KG1 (cell line): ENCODE data around the gene CAMKMT.
"Not testable (repeated sequence)": the region's sequence is repeated elsewhere in the genome, so short reads cannot be mapped to it uniquely, and the experiment has no call there.

Source experiments
- DNase-seq: peaks from one replicate; lab custom pipeline; 2025; lab: John Stamatoyannopoulos, UW

CAMKMT gene

DNA sequence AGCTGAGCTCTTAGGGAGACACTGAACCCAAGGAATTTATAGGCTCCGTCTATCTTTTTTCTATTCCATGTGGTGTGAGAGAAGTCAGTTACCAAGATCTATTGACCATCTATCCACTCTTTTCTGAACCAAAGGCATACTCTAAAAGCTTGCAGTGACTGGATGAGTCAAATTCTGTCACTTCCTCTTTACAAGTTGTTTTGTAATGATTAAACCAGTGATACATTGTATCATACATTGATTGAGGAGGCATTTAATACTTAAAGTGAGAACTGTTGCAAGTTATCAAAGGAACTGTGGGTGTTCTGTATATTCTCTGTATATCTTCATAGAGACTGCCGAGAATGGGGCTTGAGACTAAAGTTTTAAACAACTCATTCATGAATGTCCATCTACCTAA, 188.8 kb downstream of the CAMKMT start:
- no peak for DNase-seq

DNA sequence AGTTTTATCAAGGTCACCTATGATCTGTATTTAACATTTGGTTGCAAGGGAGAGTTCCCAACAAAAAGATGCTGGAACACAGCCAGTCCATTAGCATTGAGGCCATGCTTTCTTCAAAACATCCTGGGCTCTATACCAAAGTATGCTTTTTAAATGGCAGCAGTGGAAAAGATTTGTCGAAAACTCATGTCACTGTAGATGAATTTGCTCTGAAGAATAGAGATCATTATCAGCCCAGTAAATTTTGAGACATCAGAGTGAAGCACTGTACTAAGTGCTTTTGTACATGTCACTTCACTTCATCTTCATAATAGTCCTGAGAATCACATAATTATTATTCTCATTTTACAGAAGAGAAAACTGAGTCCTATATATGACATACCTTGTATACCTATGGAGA, 189.8 kb downstream of the CAMKMT start:
- no peak for DNase-seq

DNA sequence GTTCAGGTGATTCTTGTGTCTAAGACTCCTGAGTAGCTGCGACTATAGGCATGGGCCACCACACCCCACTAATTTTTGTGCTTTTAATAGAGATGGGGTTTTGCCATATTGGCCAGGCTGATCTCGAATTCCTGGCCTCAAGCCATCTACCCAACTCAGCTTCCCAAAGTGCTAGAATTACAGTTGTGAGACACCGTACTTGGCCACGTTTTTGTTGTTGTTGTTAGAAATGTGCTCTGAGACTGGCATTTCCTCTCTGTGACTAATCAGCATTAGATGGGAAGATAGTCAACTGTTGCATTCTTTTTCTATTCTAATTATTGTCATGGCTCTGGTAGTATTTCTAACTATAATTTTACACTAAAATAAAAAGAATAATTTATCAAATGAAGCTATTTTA, 191.7 kb downstream of the CAMKMT start:
- DNase-seq, result no peak

DNA sequence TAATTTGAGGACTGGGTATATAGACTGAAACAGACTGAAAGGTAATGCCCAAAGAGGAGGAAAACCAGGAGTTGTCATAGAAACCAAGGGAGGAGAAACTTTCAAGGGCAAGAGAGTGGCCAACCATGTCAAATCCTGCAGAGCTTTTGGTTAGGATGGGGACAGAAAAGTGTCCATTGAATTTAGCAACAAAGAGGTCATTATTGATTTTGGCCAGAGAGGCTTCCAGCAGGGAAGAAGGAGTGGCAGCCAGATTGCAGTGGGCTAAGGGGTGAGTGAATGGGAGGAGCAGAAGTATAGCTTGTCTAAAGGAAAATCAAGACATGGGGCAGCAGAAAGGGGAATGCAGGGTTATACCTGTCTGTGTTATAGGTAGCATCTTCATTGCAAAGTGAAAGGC, 194.0 kb downstream of the CAMKMT start:
- no peak for DNase-seq

DNA sequence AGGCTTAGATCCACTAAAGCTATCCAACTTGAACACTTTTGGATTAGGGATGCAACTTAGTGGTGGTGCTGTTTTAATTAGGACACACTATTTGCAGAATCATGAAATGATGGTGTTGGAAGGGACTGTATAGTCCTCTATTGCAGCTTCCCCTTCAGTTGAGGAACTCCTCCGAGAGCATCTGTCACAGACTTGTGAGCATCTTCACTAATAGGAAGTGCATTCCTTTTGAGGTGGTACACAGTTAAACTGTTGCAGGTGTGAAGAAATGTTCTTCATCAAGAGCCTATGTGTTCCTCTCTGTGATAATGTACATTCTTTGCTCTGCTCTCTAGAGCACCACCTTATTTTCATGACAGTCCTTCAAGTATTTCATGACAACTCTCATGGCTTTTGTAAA, 197.4 kb downstream of the CAMKMT start:
- DNase-seq, result no peak

DNA sequence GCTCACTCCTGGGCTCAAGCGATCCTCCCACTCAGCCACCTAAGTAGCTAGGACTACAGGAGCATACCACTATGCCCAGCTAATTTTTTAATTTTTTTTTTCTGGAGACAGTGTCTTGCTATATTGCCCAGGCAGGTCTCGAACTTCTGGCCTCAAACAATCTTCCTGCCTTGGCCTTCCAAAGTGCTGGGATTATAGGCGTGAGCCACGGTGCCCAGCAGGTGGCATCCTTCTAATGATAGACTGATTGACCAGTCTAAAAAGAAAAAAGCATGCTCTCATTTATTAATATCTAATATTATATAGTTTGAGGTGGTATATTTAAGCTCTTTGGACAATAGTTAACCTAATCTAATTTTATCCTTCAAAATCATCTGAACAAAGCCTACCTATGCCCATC, 198.6 kb downstream of the CAMKMT start:
- no peak for DNase-seq

DNA sequence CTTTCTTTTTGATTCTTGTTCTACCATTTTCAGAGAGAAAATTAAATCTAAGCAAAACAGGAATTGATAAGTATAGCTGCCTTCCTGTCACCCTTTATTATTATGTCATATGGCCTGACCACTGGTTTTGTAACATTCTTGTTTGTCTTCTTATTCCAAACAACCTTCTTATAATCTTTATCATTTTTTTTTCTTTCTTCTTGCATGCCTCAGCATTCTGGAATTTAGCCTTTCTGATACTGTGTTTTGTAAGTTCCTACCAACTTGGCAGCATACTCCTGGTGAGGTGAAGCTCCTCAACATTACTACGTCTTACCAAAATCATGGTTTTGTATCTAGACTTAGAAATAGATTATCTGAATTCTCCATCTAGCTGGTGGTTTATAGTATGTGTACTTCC, 199.2 kb downstream of the CAMKMT start:
- DNase-seq, result no peak

DNA sequence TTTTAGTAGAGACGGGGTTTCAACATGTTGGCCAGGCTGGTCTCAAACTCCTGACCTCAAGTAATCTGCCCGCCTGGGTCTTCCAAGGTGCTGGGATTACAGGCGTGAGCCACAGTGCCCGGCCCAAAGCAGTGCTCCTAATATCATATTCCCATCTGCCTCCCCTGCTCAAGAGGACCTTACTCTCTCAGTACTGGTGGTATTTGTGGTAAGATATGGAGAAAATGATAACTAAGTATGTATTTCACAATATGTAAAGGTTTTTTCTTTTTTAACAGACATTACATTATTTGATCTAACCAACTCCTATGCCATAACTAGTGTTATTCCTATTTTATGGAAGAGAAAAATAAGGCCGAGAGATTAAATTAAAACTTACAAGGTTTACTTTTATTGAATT, 201.0 kb downstream of the CAMKMT start:
- no peak for DNase-seq

DNA sequence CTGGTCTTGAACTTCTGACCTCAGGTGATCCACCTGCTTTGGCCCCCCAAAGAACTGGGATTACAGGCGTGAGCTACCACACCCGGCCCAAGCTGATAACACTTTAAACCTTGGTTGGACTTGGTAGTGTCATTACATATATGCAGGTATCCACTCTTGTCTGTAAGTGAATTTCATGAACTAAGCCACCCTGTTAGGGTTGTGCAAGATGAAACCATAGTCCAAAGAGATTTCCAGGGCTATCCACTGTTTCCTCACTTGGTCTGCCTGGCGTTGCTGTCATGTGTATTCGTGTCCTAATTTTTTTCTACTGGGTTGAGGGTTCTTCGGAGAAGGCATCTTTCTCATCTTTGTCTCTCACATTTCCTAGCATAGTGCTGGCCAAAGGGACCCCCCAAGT, 203.0 kb downstream of the CAMKMT start:
- DNase-seq, result no peak

DNA sequence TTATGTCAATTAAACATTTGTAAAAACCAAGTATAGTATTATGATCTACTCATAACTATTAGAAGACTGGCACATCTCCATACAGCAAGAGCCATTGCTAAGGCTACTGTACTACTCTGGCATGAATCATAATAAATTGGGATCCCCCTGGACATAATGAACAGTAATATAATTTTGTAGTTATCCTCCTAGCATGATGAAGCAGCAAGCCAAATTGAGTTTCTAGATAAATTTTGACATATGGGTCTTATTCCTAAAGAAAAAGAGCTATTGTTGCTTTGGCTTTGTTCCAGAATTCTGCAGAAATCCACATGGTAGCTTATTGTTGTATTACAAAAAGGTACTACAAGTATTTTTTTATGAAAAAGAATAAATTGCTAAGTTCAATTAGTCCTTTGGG, 204.3 kb downstream of the CAMKMT start:
- DNase-seq, result no peak

DNA sequence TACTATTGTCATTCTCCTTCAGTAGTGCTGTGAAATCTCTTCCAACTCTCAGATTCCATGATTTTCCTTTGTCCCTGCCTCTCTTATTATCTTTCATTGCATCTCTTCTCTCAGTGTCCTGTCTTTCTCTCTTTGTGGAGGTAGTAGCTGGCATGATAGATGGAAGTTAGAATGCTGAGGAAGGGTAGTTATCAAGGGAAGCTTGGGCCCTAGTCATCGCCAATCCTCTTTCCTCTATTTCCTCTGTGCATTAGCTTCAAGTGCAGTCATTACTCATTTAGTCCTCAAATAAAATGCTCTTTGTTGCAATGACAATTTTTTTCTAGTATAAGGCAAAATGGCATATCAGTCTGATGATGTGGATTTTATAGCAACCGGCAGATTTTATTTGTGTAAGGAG, 207.7 kb downstream of the CAMKMT start:
- no peak for DNase-seq

DNA sequence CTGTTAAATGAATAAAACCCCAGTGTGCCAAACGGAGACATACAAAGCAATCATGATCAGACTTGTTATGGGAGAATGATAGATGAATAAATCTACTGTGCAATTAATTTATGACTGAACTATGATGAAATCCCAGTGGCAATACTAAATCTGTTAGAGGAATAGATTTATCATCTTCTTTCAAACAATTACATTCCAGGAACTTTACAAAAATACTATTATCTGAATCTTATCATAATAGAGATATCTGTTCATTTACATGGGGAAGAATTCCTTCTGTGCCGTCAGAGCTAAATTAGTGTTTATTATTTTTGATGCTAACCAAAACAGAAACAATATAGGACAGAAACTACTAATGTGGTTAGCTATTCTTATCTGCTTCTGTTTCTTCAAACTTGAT, 208.5 kb downstream of the CAMKMT start:
- no peak for DNase-seq

DNA sequence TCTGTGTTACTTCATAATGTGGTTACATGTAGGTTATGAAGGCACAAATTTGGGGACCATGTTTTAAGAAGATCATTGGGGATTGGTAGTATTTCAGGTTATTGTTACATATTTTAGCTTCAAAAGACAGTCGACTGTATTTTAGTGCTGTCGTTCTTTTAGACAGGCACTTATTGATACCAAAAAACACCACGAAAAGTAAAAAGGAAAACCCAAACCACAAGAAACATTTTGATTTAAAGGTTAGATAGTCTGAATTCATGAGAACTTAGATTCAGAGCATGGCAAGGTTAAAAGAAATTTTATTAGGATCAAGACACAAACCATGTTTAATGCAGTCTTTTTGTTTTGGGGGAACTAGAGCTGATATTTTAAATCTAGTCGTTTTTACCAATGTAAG, 209.0 kb downstream of the CAMKMT start:
- DNase-seq, result no peak

DNA sequence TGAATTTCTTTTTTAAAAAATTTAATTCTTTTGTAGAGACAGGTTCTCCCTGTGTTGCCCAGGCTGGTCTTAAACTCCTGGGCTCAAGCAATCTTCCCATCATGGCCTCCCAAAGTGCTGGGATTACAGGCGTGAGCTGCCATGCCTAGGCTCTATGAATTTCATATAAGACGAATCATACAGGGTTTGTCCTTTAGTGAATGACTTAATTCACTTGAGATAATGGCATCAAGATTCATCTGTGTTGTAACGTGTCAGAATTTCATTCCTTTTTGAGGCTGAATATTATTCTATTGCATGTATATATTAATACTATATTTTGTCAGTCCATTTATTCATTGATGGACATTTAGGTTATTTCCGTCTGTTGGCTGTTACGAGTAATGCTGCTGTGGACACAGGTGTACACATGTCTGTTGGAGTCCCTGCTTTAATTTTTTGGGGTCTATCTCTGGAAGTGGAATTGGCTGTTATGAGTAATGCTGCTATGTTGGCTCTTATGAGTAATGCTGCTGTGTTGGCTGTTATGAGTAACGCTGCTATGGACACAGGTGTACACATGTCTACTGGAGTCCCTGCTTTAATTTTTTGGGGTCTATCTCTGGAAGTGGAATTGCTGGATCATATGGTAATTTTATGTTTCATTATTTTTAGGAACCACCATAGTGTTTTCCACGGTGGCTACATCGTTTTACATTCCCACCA, 210.6 kb downstream of the CAMKMT start:
- no peak for DNase-seq

DNA sequence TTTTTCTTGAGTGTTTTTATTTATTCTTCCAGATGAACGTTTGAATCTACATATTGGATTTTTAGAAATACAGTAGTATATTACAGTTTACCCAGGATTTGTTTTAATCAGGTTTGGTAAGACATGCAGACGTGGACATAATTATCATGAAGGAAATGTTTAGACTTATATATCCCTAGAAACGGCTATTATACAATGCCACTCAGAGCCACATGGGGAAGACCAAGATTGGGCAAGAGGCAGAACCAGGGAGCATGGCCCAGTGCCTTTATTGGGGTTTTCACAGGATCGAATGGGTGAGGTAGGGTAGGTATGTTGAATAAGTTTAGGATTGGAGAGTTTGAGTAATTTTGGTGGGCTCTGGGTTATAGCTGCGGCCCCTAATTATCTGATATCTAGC, 212.2 kb downstream of the CAMKMT start:
- no peak for DNase-seq

DNA sequence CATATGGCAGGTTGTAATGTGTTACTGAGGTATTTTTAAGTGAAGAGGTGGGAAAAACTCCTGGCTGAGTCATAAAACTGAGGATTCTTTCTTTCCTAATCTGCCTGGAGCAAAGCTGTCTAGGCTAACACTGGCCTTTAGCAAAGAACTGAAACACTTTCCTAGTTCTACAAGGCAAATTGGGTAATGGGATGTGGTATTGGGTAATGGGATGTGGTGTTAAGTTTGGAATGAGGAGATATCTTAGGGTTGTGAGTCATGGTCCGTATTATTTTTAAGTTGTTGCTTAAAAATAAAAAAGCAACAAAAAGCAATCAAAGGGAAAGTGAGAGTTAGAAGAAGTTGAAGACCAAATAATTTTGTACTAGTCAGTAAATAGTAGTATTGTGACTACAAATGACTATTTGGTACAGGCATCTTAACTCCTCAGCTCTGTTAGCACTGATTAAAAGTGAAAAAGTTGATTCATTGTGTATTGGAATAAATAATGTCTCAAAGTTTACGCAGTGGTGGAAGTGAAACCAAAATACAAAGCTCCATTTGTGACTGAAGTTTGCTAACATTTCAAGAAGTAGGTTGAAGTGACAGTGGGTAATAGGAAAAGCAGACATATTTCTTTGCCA, 216.8 kb downstream of the CAMKMT start:
- DNase-seq, result no peak

DNA sequence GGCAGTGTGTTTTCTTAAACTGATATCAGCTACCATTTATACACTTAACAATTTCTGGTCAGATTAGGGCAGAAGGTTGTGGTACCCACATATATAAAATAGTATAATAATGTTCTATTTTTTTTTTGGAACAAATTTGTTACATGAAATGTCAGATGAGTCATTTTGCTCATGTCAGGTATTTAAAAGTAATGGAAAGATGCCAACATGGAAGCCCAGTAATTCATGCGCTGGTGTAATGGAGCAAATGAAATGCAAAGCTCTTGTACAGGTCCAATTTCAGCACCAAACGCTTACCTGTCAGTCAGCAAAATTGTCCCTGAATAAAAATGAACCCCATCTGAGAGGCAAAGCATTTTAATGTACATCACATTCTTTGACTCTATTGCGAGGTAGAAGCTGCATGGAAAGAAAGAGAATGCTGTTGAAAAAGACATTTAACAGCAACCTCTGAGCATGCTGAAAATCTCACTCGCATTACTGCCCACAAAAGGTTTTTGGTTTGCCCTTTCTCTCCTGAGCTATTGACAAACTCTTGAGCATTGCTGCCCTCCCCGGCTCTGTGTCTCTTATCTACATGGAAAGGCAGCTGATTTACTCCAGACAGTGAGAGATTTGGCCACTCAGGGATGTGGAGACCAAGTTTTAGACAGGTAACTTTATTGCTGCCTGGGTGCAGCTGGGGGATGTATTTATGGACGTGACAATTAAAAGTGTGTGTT, 217.5 kb downstream of the CAMKMT start:
- DNase-seq, result no peak

DNA sequence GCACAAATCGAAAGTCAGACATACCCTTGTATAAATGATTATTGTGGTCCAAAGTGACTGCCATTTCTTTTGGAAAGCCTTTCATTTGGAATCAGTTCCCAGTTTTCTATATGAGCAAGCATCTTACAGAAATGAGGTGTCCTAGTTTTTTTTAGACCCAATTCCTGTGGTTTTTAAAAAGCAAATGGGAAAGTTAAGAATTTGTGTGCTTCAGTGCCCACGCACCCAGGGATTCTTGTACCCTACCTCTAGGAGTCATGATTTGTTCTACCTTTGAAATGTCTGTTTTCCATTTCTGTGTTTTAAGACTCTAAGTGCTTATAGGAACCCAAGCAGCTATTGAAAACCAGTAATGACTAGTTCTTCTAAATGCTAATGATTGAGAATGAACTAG, 218.1 kb downstream of the CAMKMT start:
- no peak for DNase-seq

DNA sequence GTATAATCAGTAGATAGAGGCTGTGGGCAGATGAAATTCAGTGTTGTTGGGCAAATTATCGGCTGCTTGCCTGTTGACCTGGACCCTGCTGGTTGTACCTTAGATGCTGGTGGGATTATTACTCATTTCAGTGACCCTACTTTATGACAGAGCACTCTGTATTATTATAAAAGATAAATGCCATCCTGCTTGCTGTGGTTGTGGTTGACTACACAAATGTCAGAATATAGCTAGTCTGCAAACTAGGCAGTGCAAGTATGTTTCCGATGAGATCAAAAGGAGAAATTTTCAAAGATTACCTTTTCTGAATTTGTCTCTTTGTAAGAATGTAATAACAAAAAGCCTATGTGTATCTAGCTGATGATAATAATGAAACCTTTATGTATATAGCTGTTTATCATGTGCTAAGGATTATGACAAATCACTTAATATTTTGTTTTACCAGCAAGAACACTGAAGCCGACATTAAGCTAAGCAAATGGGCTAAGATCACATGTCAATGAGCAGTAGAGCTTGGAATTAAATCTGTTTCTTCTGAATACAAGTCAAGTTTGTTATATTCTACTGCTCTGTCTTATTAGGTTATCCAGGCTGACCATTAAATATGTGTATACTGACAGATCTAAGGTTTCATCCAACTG, 219.2 kb downstream of the CAMKMT start:
- no peak for DNase-seq

DNA sequence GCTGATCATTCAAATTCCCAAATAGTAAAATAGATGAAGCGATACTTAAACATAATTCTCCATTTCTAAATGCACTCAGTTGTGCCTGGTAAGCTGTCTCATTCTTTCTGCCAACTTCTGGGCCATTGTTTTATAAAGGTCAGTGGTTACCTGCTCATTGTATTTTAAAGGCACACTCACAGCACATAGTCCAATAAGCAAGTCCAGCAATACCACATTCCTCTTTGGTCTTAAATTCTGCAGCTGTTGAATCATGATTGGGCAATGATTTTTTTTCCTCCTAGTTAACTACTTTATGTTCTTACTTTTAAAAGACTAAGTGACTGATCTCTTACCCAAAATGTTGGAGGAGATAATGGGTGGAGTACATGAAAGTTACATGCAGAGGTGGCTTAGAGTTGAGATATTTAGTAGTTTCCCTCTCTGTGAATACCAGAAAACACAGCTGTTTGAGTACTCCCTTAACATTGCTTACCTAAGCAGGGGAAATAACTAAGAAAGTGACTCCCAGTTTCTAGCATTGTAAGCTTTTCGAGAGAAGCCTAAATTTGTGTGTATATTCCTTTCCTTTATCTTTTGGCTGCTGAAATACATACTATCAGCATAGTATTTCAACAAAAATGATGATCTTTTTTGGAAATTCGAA, 220.7 kb downstream of the CAMKMT start:
- no peak for DNase-seq

DNA sequence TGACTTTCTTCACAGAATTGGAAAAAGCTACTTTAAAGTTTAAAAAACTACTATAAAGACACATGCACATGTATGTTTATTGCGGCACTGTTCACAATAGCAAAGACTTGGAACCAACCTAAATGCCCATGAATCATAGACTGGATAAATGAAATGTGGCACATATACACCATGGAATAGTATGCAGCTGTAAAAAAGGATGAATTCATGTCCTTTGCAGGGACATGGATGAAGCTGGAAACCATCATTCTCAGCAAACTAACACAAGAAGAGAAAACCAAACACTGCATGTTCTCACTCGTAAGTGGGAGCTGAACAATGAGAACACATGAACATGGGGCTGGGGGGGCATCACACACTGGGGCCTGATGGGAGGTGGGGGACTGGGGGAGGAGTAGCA, 233.9 kb downstream of the CAMKMT start:
- DNase-seq, result not testable (repeated sequence)

DNA sequence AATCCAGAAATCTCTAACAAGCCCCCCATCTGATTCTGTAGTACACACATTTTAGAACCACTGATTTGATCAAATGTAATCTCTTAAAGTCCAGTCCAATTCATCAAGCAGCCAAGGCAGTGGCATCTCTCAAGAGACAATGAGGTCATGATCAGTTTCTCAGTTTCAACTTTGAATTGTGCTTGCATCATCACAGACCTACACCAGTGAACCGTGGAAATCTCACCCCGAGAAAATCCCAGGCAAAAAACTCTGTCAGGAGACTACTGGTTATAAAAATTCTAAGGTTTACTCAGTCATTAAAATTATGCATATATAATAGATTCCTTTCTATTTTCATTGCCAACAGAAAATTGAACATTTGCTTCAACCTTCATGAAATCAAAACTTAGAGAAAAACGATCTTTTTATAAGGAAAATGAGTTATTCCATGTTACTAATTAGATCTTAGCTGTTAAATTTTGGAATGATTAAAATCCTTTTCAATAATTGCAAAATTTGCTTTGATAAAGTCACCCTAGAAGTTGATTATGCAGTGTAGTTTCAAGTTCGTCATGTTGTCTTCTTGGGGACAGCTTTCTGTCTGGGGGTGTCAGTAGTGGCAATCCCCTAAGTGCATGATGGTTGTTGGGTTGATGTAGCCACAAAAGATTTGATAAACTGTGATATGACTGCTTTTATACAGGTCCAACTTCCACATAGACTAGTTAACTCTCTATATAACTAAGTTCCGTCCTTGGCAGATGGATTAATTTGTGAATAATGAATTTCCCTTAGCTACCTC, 235.0 kb downstream of the CAMKMT start:
- no peak for DNase-seq
